PFSK-1 (cell line): Measurements from ENCODE around the gene CSPG4.

Source experiments
- FOXP2 ChIP-seq: optimal IDR thresholded peaks from 2 replicates; pipeline ENCODE3; 2011; ENCODE audit warnings: borderline replicate concordance, control low read depth, inconsistent platforms; ENCODE audit not compliant: insufficient read depth; ENCODE audit errors: extremely low read length, extremely low read depth
- POLR2AphosphoS5 ChIP-seq: IDR thresholded peaks from 2 replicates; pipeline ENCODE4 v1.6.1; 2012; ENCODE audit warnings: low read depth, mild to moderate bottlenecking, control low read depth, low read length, moderate library complexity
- REST ChIP-seq, 2 experiments: IDR thresholded peaks; 2 replicates each; pipeline versions ENCODE4 v1.6.1 to v1.8.0; 2011 to 2012; ENCODE audit warnings: low read depth in 2 of 2, low read length in 2 of 2, control low read depth in 1 of 2, inconsistent platforms in 1 of 2, mild to moderate bottlenecking in 1 of 2, moderate library complexity in 1 of 2; ENCODE audit not compliant: insufficient read depth in 1 of 2
- SIN3A ChIP-seq: IDR thresholded peaks from 2 replicates; pipeline ENCODE4 v1.6.1; 2012; ENCODE audit warnings: mild to moderate bottlenecking, low read length, moderate library complexity, borderline replicate concordance; ENCODE audit not compliant: insufficient read depth
- TAF1 ChIP-seq: IDR thresholded peaks from 2 replicates; pipeline ENCODE4 v1.6.1; 2012; ENCODE audit warnings: low read length, control low read depth, borderline replicate concordance; ENCODE audit not compliant: insufficient read depth

Gene CSPG4

GRCh38 chr15:75721480-75721922, 8.9 kb upstream of the CSPG4 start:
- no peak for TF ChIP-seq FOXP2
- TF ChIP-seq TAF1, result no peak
- TF ChIP-seq POLR2AphosphoS5, result no peak
- TF ChIP-seq REST (IDR thresholded peaks at IDR 0.05; ENCODE audit: insufficient read depth in 1 of 2, low read depth in 2 of 2, low read length in 2 of 2), result no peak
- no peak for TF ChIP-seq SIN3A

- TF ChIP-seq REST (IDR thresholded peaks at IDR 0.05; ENCODE audit: insufficient read depth in 1 of 2, low read depth in 2 of 2, low read length in 2 of 2) (no peak), POLR2AphosphoS5 (no peak), SIN3A (no peak), FOXP2 (no peak), TAF1 (no peak)
These were observed 8.3 kb upstream of the CSPG4 start for GRCh38 chr15:75720787-75721479.

- TF ChIP-seq SIN3A (no peak), POLR2AphosphoS5 (no peak), TAF1 (no peak), FOXP2 (no peak), REST (IDR thresholded peaks at IDR 0.05; ENCODE audit: insufficient read depth in 1 of 2, low read depth in 2 of 2, low read length in 2 of 2) (no peak)
These were observed 7.6 kb upstream of the CSPG4 start for GRCh38 chr15:75720297-75720696.

- TF ChIP-seq SIN3A (no peak), REST (IDR thresholded peaks at IDR 0.05; ENCODE audit: insufficient read depth in 1 of 2, low read depth in 2 of 2, low read length in 2 of 2) (no peak), FOXP2 (no peak)
These were observed 5.7 kb upstream of the CSPG4 start for GRCh38 chr15:75718328-75718727.

- no peak for TF ChIP-seq FOXP2
- no peak for TF ChIP-seq REST (IDR thresholded peaks at IDR 0.05; ENCODE audit: insufficient read depth in 1 of 2, low read depth in 2 of 2, low read length in 2 of 2)
- no peak for TF ChIP-seq POLR2AphosphoS5
- TF ChIP-seq TAF1, result no peak
- TF ChIP-seq SIN3A, result no peak
These were observed 1.5 kb upstream of the CSPG4 start for GRCh38 chr15:75714195-75714594.
